SK-N-SH (cell line): ENCODE data around the gene INPP5E.

ENCODE experiments used
- CHD2 ChIP-seq: fragments of 150-350 bp; IDR thresholded peaks from 2 replicates; pipeline ENCODE4 v1.6.1; 2018; ENCODE audit warnings: low read length; ENCODE audit not compliant: partially characterized antibody
- CTCF ChIP-seq: fragments of 200-600 bp; sonication (generic); IDR thresholded peaks from 2 replicates; pipeline ENCODE4 v1.6.1; 2017; ENCODE audit warnings: antibody characterized with exemption, mild to moderate bottlenecking, moderate library complexity
- ELF1 ChIP-seq: IDR thresholded peaks from 2 replicates; pipeline ENCODE4 v1.4.0; 2012
- EP300 ChIP-seq, 2 experiments: IDR thresholded peaks; 2 replicates each; pipeline versions ENCODE4 v1.4.0 to v1.6.1; 2012; ENCODE audit warnings: borderline replicate concordance in 1 of 2, low read depth in 1 of 2, low read length in 1 of 2
- EZH2phosphoT487 ChIP-seq: fragments of 200-600 bp; sonication (generic); IDR thresholded peaks from 2 replicates; pipeline ENCODE4 v1.6.1; 2017; ENCODE audit warnings: low read depth, mixed run types, mild to moderate bottlenecking, antibody characterized with exemption, moderate library complexity, borderline replicate concordance
- FOXM1 ChIP-seq: IDR thresholded peaks from 2 replicates; pipeline ENCODE4 v1.4.0; 2012; ENCODE audit warnings: low read depth, mild to moderate bottlenecking
- GABPA ChIP-seq: IDR thresholded peaks from 2 replicates; pipeline ENCODE4 v1.4.0; 2012; ENCODE audit warnings: low read depth, mild to moderate bottlenecking
- IRF3 ChIP-seq: fragments of 150-350 bp; IDR thresholded peaks from 2 replicates; pipeline ENCODE4 v1.6.1; 2016; ENCODE audit warnings: mild to moderate bottlenecking, low read depth, low read length
- MAX ChIP-seq: IDR thresholded peaks from 2 replicates; pipeline ENCODE4 v1.4.0; 2012; ENCODE audit warnings: low read depth
- NFIC ChIP-seq: IDR thresholded peaks from 2 replicates; pipeline ENCODE4 v1.4.0; 2012; ENCODE audit warnings: borderline replicate concordance
- POLR2AphosphoS5 ChIP-seq: IDR thresholded peaks from 2 replicates; pipeline ENCODE4 v1.6.1; 2012; ENCODE audit warnings: low read depth, low read length
- RFX5 ChIP-seq: IDR thresholded peaks from 2 replicates; pipeline ENCODE4 v1.6.1; 2012; ENCODE audit warnings: mild to moderate bottlenecking, improper control_type of control experiment, low read length
- SIN3A ChIP-seq: IDR thresholded peaks from 2 replicates; pipeline ENCODE4 v1.6.1; 2012; ENCODE audit warnings: low read depth, mild to moderate bottlenecking, low read length, moderate library complexity, borderline replicate concordance
- YY1 ChIP-seq: IDR thresholded peaks from 2 replicates; pipeline ENCODE4 v1.4.0; 2012; ENCODE audit warnings: low read depth, mild to moderate bottlenecking

GRCh38 chr9:136464241-136464640 is 24.6 kb upstream of the INPP5E start:
- TF ChIP-seq RFX5 (no peak), YY1 (no peak), CTCF (no peak), GABPA (no peak), MAX (no peak), ELF1 (no peak), POLR2AphosphoS5 (no peak), CHD2 (no peak), SIN3A (no peak), EZH2phosphoT487 (no peak), NFIC (no peak), FOXM1 (no peak), IRF3 (no peak), EP300 (IDR thresholded peaks at IDR 0.05; ENCODE audit: borderline replicate concordance in 1 of 2, low read depth in 1 of 2, low read length in 1 of 2) (no peak)
